Measurements from ENCODE around the gene GGT1.

GGT1 gene

GRCh38 chr22:24584871-24585411 lies 18.1 kb upstream of the GGT1 start:
- no peak overlapping the region for H3K4me3 ChIP-seq (ENCODE audit: low read length)
- TF ChIP-seq, protein P1, sequence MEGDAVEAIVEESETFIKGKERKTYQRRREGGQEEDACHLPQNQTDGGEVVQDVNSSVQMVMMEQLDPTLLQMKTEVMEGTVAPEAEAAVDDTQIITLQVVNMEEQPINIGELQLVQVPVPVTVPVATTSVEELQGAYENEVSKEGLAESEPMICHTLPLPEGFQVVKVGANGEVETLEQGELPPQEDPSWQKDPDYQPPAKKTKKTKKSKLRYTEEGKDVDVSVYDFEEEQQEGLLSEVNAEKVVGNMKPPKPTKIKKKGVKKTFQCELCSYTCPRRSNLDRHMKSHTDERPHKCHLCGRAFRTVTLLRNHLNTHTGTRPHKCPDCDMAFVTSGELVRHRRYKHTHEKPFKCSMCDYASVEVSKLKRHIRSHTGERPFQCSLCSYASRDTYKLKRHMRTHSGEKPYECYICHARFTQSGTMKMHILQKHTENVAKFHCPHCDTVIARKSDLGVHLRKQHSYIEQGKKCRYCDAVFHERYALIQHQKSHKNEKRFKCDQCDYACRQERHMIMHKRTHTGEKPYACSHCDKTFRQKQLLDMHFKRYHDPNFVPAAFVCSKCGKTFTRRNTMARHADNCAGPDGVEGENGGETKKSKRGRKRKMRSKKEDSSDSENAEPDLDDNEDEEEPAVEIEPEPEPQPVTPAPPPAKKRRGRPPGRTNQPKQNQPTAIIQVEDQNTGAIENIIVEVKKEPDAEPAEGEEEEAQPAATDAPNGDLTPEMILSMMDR (conservative IDR thresholded peaks at IDR 0.05; ENCODE audit: low read depth, low read length), result no peak
- no peak for DNase-seq (ENCODE audit: low read depth)

DNA sequence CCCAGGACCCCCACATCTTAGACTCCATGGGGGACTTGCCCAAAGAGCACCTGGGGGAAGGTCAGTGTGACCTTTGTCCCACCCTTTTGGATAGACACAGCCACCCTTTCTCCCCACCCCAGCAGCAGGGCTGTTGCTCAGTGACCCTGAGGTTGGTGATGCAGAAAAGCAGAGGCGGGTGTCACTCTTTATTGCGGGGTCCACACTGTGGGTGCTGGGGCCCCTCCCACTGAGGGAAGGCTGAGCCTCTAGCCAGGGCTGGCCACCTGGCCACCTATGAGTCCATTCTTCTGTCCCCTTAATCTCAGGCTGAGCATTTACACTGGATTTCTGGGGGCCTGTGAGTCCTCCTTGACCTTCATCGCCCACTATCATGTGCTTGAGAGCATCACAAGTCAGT lies 17.5 kb upstream of the GGT1 start:
- TF ChIP-seq, protein P1 (conservative IDR thresholded peaks at IDR 0.05; ENCODE audit: low read depth, low read length), result no peak

GRCh38 chr22:24585927-24586546 lies 17.0 kb upstream of the GGT1 start:
- no peak overlapping the region for H3K4me3 ChIP-seq (ENCODE audit: low read length)
- TF ChIP-seq, protein P1 (conservative IDR thresholded peaks at IDR 0.05; ENCODE audit: low read depth, low read length), result no peak
- no peak for DNase-seq (ENCODE audit: low read depth)

More for the DNA sequence above, 17.5 kb upstream of the GGT1 start:
- H3K4me3 ChIP-seq (ENCODE audit: low read length), result no peak overlapping the region
- no peak for DNase-seq (ENCODE audit: low read depth)

DNA sequence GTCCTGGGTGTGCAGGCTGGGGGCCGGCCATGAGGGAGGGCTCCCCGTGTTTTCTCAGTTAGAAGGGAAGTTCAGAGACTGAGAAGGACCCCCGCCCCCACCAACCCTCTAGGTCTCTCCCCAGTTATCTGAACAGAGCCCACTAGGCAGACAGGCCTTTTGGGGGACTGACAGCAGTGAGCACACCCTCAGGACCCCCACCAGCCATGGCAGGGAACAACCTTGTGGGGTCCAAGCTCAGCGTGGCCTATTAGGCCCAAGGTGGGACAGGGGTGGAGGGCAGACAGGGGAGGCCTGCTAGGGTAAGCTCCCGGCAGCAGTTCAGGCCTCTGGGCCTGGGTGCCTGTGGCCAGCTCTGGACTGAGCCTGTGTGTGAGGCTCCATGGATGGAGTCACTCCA lies 15.7 kb upstream of the GGT1 start:
- no peak overlapping the region for H3K4me3 ChIP-seq (ENCODE audit: low read length)
- TF ChIP-seq, protein P1 (conservative IDR thresholded peaks at IDR 0.05; ENCODE audit: low read depth, low read length), result no peak
- DNase-seq (ENCODE audit: low read depth), result no peak

- TF ChIP-seq, protein P1 (conservative IDR thresholded peaks at IDR 0.05; ENCODE audit: low read depth, low read length), result no peak
These were observed 15.0 kb upstream of the GGT1 start for GRCh38 chr22:24587948-24588347.

DNA sequence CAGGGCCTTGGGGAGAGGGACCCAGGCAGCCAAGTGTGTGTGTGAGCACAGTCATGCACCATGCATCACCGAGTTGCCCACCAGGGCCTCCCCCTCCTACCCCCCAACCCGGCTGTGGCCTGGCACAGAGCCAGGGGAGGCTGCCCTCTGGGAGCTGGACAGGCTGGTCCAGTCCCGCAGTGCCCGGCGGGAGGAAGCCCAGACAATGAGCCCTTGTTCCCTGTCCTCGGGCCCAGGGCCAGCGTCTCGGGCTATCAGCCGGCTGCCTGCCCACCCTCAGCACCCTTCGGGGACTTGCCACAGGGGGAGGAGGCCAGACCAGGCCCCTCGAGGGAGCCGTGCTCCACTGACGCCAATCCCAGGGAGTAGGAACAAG lies 14.6 kb upstream of the GGT1 start:
- DNase-seq (ENCODE audit: low read depth), result peak; percentile 56
- no peak overlapping the region for H3K4me3 ChIP-seq (ENCODE audit: low read length)
- TF ChIP-seq, protein P1 (conservative IDR thresholded peaks at IDR 0.05; ENCODE audit: low read depth, low read length), result no peak

More at GRCh38 chr22:24587948-24588347, 15.0 kb upstream of the GGT1 start:
- DNase-seq (ENCODE audit: low read depth), result no peak
- no peak overlapping the region for H3K4me3 ChIP-seq (ENCODE audit: low read length)
